ENCODE results near the gene VHLL.

DNA sequence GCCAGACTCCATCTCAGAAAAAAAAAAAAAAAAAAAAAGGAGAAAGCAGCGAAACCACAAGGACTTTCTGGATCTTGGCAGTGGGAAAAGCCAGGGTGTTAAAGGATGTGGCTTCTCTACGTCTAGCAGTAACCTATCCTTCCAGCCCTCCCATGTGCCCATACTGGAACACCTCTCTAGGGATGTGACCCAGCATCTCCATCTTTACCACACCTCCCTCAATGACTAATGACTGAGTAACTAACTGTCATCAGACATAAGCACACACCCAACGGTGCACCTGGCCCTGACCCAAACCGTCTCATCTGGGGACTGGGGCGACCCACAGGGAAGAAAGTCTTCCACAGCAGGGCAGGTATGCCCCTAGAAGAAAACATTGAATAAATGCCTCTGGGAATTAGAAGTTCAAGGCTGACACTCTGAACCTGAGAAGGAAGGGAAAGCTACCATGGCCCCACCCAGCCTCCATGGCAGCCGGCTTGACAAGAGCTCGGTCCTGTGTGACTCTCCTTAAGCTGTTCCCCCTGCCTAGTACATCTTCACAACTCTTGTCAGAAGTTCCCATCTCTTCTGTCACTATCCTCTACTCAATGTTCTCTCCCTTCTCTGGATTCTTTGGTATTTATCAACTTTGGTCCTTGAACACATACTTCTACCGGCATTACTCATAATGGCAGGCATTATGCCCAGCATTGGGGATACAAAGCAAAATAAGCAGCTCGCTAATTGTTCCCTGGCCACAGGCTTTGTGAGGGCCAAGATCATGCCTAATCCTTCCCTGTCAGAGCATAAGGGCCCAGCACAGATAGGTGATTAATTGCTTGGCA is 36.4 kb downstream of the VHLL start:
- TF ChIP-seq, protein P1, sequence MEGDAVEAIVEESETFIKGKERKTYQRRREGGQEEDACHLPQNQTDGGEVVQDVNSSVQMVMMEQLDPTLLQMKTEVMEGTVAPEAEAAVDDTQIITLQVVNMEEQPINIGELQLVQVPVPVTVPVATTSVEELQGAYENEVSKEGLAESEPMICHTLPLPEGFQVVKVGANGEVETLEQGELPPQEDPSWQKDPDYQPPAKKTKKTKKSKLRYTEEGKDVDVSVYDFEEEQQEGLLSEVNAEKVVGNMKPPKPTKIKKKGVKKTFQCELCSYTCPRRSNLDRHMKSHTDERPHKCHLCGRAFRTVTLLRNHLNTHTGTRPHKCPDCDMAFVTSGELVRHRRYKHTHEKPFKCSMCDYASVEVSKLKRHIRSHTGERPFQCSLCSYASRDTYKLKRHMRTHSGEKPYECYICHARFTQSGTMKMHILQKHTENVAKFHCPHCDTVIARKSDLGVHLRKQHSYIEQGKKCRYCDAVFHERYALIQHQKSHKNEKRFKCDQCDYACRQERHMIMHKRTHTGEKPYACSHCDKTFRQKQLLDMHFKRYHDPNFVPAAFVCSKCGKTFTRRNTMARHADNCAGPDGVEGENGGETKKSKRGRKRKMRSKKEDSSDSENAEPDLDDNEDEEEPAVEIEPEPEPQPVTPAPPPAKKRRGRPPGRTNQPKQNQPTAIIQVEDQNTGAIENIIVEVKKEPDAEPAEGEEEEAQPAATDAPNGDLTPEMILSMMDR (IDR thresholded peaks at IDR 0.05): no peak
- no peak for TF ChIP-seq POLR2A (IDR thresholded peaks at IDR 0.05)

All from body of pancreas (tissue), 4 donors.